Astrocyte (in vitro differentiated cells and primary cell): ENCODE data around the gene CLNS1A. TPM values are rescaled to one million over a fixed set of nuclear protein-coding genes. Genes with fewer than 3 reads are reported as not detected.

ENCODE experiments used
- DNase-seq: peaks from one replicate; pipeline ENCODE4 v3.0.0-alpha.2; 2010; ENCODE audit warnings: low read depth
- FAIRE-seq: peaks from 2 replicates; lab custom pipeline; 2011; peaks lifted over from hg19 to GRCh38; lab: Jason Lieb, UNC
- H2AFZ ChIP-seq: 2 replicates; pipeline ENCODE4 v1.6.0; 2012; ENCODE audit warnings: low read depth, low read length, inconsistent platforms
- H3K27ac ChIP-seq: 2 replicates; pipeline ENCODE4 v1.5.1; 2011; ENCODE audit warnings: low read depth, low read length, inconsistent platforms
- H3K27me3 ChIP-seq: 2 replicates; pipeline ENCODE4 v1.6.0; 2011; ENCODE audit warnings: low read length, inconsistent platforms; ENCODE audit not compliant: insufficient read depth
- H3K36me3 ChIP-seq: 2 replicates; pipeline ENCODE4 v1.5.1; 2011; ENCODE audit warnings: low read length, inconsistent platforms; ENCODE audit not compliant: insufficient read depth
- H3K4me1 ChIP-seq: 2 replicates; pipeline ENCODE4 v1.5.1; 2011; ENCODE audit warnings: low read length, inconsistent platforms; ENCODE audit not compliant: insufficient read depth
- H3K4me2 ChIP-seq: 2 replicates; pipeline ENCODE4 v1.6.0; 2012; ENCODE audit warnings: low read length, inconsistent platforms
- H3K4me3 ChIP-seq: 2 replicates; pipeline ENCODE4 v1.5.1; 2011; ENCODE audit warnings: low read depth, mild to moderate bottlenecking, low read length, inconsistent platforms; ENCODE audit not compliant: insufficient read depth
- H3K79me2 ChIP-seq: 2 replicates; pipeline ENCODE4 v1.6.0; 2012; ENCODE audit warnings: mild to moderate bottlenecking, low read length, inconsistent platforms; ENCODE audit not compliant: insufficient read depth
- H3K9ac ChIP-seq: 2 replicates; pipeline ENCODE4 v1.6.0; 2012; ENCODE audit warnings: mild to moderate bottlenecking, low read length, inconsistent platforms
- H3K9me3 ChIP-seq: 2 replicates; pipeline ENCODE4 v1.5.1; 2012; ENCODE audit warnings: low read depth, mild to moderate bottlenecking, low read length, inconsistent platforms; ENCODE audit not compliant: insufficient read depth
- H4K20me1 ChIP-seq: 2 replicates; pipeline ENCODE4 v1.6.0; 2012; ENCODE audit warnings: low read length, inconsistent platforms; ENCODE audit not compliant: insufficient read depth
- H3K27ac Mint-ChIP-seq: one replicate; pipeline ENCODE4 v1.8.0; 2021; ENCODE audit warnings: mild to moderate bottlenecking, mixed read lengths; ENCODE audit not compliant: unreplicated experiment
- H3K27me3 Mint-ChIP-seq: one replicate; pipeline ENCODE4 v1.8.0; 2021; ENCODE audit warnings: low read depth, mixed read lengths; ENCODE audit not compliant: unreplicated experiment
- H3K36me3 Mint-ChIP-seq: one replicate; pipeline ENCODE4 v1.8.0; 2021; ENCODE audit warnings: low read depth, mixed read lengths; ENCODE audit not compliant: unreplicated experiment
- H3K4me1 Mint-ChIP-seq: one replicate; pipeline ENCODE4 v1.8.0; 2021; ENCODE audit warnings: low read depth, mixed read lengths; ENCODE audit not compliant: unreplicated experiment
- H3K4me3 Mint-ChIP-seq: one replicate; pipeline ENCODE4 v1.8.0; 2021; ENCODE audit warnings: mild to moderate bottlenecking, moderate library complexity, mixed read lengths; ENCODE audit not compliant: unreplicated experiment
- H3K9me3 Mint-ChIP-seq: one replicate; pipeline ENCODE4 v1.8.0; 2021; ENCODE audit warnings: mild to moderate bottlenecking, mixed read lengths; ENCODE audit not compliant: unreplicated experiment
- EZH2 ChIP-seq: IDR thresholded peaks from 2 replicates; pipeline ENCODE4 v1.6.1; 2012; ENCODE audit warnings: mild to moderate bottlenecking, low read length, inconsistent platforms; ENCODE audit not compliant: insufficient read depth
- total RNA-seq: library from RNA; stranded (reverse); gene quantifications from 2 replicates; pipeline ENCODE4 v1.2.1, GENCODE V29; 2021
- TF ChIP-seq, protein P1 (sequence below): IDR thresholded peaks from 2 replicates; pipeline ENCODE4 v1.5.1; 2011; ENCODE audit warnings: low read depth, mild to moderate bottlenecking, inconsistent platforms, low read length, moderate library complexity; ENCODE audit not compliant: insufficient read depth

The CLNS1A gene
- total RNA-seq, 1 donor from 2014 or later: 104 TPM

DNA sequence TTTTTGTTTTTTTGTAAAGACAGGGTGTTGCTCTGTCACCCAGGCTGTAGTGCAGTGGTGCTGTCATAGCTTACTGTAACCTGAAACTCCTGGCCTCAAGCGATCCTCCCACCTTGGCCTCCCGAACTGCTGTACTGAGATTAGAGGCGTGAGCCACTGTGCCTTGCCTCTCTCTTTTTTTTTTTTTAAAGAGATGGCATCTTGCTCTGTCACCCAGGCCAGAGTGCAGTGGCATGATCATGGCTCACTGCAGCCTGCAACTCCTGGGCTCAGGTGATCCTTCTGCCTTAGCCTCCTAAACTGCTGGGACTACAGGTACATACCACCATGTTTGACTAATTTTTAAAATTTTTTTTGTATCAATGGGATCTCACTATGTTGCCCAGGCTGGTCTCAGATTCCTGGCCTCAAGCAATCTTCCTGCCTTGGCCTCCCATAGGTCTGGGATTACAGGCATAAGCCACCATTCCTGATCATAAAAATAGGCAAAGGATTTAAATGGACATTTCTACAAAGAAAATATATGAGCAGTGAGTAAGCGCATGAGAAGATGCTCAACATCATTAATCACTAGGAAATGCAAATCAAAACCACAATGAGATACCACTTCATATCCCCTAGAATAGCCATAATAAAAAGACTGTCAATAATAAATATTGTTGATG is 17.3 kb upstream of the CLNS1A start:
- peaks cover 9% of the 10 kb centered on the region for H3K4me1 Mint-ChIP-seq
- H3K9ac ChIP-seq: no peak overlapping the region
- no peaks in the 10 kb centered on the region for H3K27me3 ChIP-seq
- no peak overlapping the region for H3K4me3 ChIP-seq
- no peak for FAIRE-seq
- no peaks in the 10 kb centered on the region for H3K9me3 ChIP-seq
- H3K27me3 Mint-ChIP-seq: no peaks in the 10 kb centered on the region
- H3K4me2 ChIP-seq: no peak overlapping the region
- H3K4me3 Mint-ChIP-seq: no peak overlapping the region
- DNase-seq: peak; percentile 52
- H3K4me1 ChIP-seq: no peaks in the 10 kb centered on the region
- TF ChIP-seq, protein P1, sequence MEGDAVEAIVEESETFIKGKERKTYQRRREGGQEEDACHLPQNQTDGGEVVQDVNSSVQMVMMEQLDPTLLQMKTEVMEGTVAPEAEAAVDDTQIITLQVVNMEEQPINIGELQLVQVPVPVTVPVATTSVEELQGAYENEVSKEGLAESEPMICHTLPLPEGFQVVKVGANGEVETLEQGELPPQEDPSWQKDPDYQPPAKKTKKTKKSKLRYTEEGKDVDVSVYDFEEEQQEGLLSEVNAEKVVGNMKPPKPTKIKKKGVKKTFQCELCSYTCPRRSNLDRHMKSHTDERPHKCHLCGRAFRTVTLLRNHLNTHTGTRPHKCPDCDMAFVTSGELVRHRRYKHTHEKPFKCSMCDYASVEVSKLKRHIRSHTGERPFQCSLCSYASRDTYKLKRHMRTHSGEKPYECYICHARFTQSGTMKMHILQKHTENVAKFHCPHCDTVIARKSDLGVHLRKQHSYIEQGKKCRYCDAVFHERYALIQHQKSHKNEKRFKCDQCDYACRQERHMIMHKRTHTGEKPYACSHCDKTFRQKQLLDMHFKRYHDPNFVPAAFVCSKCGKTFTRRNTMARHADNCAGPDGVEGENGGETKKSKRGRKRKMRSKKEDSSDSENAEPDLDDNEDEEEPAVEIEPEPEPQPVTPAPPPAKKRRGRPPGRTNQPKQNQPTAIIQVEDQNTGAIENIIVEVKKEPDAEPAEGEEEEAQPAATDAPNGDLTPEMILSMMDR: no peak
- no peak for TF ChIP-seq EZH2
- no peaks in the 10 kb centered on the region for H3K79me2 ChIP-seq
- H3K9me3 Mint-ChIP-seq: no peaks in the 10 kb centered on the region
- H3K27ac Mint-ChIP-seq: no peak overlapping the region
- no peaks in the 10 kb centered on the region for H3K36me3 ChIP-seq
- no peaks in the 10 kb centered on the region for H3K36me3 Mint-ChIP-seq
- H4K20me1 ChIP-seq: no peaks in the 10 kb centered on the region
- H2AFZ ChIP-seq: no peak overlapping the region
- no peak overlapping the region for H3K27ac ChIP-seq

DNA sequence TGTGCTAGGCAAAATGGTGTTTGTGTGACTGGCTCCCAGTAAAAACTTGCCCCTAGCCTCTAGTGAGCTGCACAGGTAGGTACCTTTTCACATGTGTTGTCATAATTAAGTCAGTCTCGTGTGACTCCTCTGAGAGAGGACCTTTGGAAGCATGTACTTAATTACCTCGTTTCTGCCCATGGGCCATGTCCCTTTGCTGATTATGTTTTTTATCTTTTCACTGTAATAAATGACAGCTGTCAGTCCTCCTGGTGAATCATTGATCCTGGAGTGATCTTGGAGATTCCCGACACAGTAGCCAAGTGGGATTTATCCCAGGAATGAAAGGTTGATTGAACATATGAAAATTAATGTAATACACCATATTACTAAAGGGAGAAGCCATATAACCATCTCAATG is 12.5 kb upstream of the CLNS1A start:
- FAIRE-seq (no peak), DNase-seq (no peak)
- Histone ChIP-seq H3K27me3 (no peaks in the 10 kb centered on the region), H3K36me3 (no peaks in the 10 kb centered on the region), H3K4me2 (no peak overlapping the region), H3K4me1 (no peaks in the 10 kb centered on the region), H4K20me1 (no peaks in the 10 kb centered on the region), H3K4me3 (no peak overlapping the region), H3K79me2 (no peaks in the 10 kb centered on the region), H3K9me3 (no peaks in the 10 kb centered on the region), H3K9ac (no peak overlapping the region), H2AFZ (no peak overlapping the region), H3K27ac (no peak overlapping the region)
- H3K27ac Mint-ChIP-seq: no peak overlapping the region
- no peaks in the 10 kb centered on the region for H3K36me3 Mint-ChIP-seq
- H3K4me3 Mint-ChIP-seq: no peak overlapping the region
- TF ChIP-seq, protein P1: no peak
- no peak for TF ChIP-seq EZH2
- H3K27me3 Mint-ChIP-seq: no peaks in the 10 kb centered on the region
- no peaks in the 10 kb centered on the region for H3K4me1 Mint-ChIP-seq
- no peaks in the 10 kb centered on the region for H3K9me3 Mint-ChIP-seq

DNA sequence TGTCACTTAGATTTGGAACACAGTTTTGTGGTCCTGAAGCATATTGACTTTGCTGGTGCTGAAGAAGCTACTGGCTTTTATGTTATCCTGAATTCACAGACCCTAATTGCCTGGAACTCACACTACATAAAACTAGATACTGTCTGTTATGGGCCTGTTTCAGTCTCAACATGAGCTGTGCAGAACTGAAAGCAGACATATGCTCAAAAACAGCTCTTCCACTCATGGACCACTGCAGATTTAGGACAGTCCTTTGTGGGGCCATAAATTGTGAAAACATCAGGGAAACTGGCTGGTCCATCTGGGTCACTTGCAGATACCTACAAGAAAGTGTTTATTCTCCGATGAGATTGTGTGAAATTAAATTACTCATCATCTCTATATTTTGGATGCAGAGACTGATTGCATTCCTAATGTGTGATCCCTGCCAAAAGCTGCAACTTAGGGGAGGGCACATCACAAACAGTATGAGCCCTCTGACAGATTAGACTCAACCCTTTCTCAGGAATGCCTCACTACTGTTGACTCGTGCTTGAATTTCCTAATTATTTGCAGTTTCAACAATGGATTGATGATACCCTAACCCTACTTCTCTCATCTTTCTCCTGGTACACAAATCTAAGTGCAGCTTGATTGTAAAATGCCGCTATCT is 10.2 kb upstream of the CLNS1A start:
- H3K27me3 Mint-ChIP-seq: no peaks in the 10 kb centered on the region
- no peak overlapping the region for H3K27ac ChIP-seq
- no peaks in the 10 kb centered on the region for H3K36me3 Mint-ChIP-seq
- H3K4me1 Mint-ChIP-seq: peaks cover 3% of the 10 kb centered on the region
- no peak overlapping the region for H3K4me2 ChIP-seq
- no peaks in the 10 kb centered on the region for H3K27me3 ChIP-seq
- peak; percentile 8 for DNase-seq
- H3K9me3 Mint-ChIP-seq: no peaks in the 10 kb centered on the region
- H3K79me2 ChIP-seq: no peaks in the 10 kb centered on the region
- no peaks in the 10 kb centered on the region for H3K9me3 ChIP-seq
- no peak overlapping the region for H3K9ac ChIP-seq
- no peaks in the 10 kb centered on the region for H3K36me3 ChIP-seq
- H3K4me3 ChIP-seq: no peak overlapping the region
- no peak overlapping the region for H3K4me3 Mint-ChIP-seq
- no peak for TF ChIP-seq EZH2
- TF ChIP-seq, protein P1: no peak
- H3K27ac Mint-ChIP-seq: no peak overlapping the region
- FAIRE-seq: peak; percentile 32
- no peak overlapping the region for H2AFZ ChIP-seq
- no peaks in the 10 kb centered on the region for H4K20me1 ChIP-seq
- peaks cover 3% of the 10 kb centered on the region for H3K4me1 ChIP-seq
